RWPE2 (cell line): Measurements from ENCODE around the gene CNOT6.

Source experiments
- ATAC-seq: fragments of 200-7000 bp; cut with Tn5 transposase; 3 replicates; pipeline ENCODE4 v1.9.1; 2021; ENCODE audit warnings: low read depth
- DNase-seq: peaks from one replicate; pipeline ENCODE4 v3.0.0-alpha.2; 2020; ENCODE audit warnings: low spot score
- H3K27ac ChIP-seq: fragments of 450-650 bp; 2 replicates; pipeline ENCODE4 v1.5.1; 2017; ENCODE audit warnings: mild to moderate bottlenecking; ENCODE audit not compliant: poor library complexity, severe bottlenecking
- H3K27me3 ChIP-seq: fragments of 250-450 bp; sonication (Bioruptor Pico); 2 replicates; pipeline ENCODE4 v1.5.1; 2021; ENCODE audit warnings: mild to moderate bottlenecking, moderate library complexity; ENCODE audit not compliant: insufficient read depth, poor library complexity, severe bottlenecking
- H3K36me3 ChIP-seq: fragments of 250-450 bp; sonication (Bioruptor Pico); 2 replicates; pipeline ENCODE4 v1.5.1; 2020; ENCODE audit warnings: low read depth, mild to moderate bottlenecking, moderate library complexity
- H3K4me1 ChIP-seq: fragments of 250-450 bp; sonication (Bioruptor Pico); 2 replicates; pipeline ENCODE4 v1.5.1; 2021; ENCODE audit warnings: mild to moderate bottlenecking, moderate library complexity; ENCODE audit not compliant: insufficient read depth, poor library complexity, severe bottlenecking
- H3K4me3 ChIP-seq: fragments of 250-450 bp; sonication (Bioruptor Pico); 2 replicates; pipeline ENCODE4 v1.5.1; 2021; ENCODE audit warnings: mild to moderate bottlenecking, moderate library complexity; ENCODE audit not compliant: severe bottlenecking
- H3K9me3 ChIP-seq: fragments of 250-450 bp; sonication (Bioruptor Pico); 2 replicates; pipeline ENCODE4 v1.5.1; 2021; ENCODE audit warnings: mild to moderate bottlenecking, moderate library complexity; ENCODE audit not compliant: severe bottlenecking
- TF ChIP-seq, protein P1 (sequence below): fragments of 450-650 bp; IDR thresholded peaks from one replicate; pipeline ENCODE4 v1.5.1; 2017; ENCODE audit warnings: mild to moderate bottlenecking, moderate library complexity; ENCODE audit not compliant: poor library complexity, severe bottlenecking

Gene CNOT6

DNA sequence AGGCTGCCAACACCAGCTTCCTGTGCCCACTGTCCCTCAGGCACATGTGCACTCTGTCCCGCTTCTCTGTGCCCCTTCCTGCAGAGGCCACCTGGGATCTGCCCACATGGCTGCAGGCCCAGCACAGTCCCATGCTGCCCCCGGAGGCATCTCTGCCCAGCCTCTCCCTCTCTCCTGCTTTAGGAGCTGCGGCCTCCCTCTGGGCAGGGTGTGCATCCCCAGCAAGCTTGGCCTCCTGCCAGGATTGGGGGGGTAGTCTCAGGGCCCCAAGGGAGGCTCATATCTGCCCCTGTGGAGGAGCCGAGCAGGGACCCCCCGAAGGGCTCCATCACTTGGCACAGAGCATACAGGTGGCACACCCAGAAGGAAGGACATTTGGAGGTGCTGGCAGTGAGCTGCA lies 130.4 kb downstream of the CNOT6 start:
- no peaks in the 10 kb centered on the region for H3K9me3 ChIP-seq
- no peaks in the 10 kb centered on the region for H3K36me3 ChIP-seq
- ATAC-seq (no peak), DNase-seq (no peak)
- TF ChIP-seq, protein P1, sequence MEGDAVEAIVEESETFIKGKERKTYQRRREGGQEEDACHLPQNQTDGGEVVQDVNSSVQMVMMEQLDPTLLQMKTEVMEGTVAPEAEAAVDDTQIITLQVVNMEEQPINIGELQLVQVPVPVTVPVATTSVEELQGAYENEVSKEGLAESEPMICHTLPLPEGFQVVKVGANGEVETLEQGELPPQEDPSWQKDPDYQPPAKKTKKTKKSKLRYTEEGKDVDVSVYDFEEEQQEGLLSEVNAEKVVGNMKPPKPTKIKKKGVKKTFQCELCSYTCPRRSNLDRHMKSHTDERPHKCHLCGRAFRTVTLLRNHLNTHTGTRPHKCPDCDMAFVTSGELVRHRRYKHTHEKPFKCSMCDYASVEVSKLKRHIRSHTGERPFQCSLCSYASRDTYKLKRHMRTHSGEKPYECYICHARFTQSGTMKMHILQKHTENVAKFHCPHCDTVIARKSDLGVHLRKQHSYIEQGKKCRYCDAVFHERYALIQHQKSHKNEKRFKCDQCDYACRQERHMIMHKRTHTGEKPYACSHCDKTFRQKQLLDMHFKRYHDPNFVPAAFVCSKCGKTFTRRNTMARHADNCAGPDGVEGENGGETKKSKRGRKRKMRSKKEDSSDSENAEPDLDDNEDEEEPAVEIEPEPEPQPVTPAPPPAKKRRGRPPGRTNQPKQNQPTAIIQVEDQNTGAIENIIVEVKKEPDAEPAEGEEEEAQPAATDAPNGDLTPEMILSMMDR = no peak
- H3K27me3 ChIP-seq = peaks cover 30% of the 10 kb centered on the region
- no peak overlapping the region for H3K4me3 ChIP-seq
- H3K27ac ChIP-seq = no peak overlapping the region
- no peaks in the 10 kb centered on the region for H3K4me1 ChIP-seq

DNA sequence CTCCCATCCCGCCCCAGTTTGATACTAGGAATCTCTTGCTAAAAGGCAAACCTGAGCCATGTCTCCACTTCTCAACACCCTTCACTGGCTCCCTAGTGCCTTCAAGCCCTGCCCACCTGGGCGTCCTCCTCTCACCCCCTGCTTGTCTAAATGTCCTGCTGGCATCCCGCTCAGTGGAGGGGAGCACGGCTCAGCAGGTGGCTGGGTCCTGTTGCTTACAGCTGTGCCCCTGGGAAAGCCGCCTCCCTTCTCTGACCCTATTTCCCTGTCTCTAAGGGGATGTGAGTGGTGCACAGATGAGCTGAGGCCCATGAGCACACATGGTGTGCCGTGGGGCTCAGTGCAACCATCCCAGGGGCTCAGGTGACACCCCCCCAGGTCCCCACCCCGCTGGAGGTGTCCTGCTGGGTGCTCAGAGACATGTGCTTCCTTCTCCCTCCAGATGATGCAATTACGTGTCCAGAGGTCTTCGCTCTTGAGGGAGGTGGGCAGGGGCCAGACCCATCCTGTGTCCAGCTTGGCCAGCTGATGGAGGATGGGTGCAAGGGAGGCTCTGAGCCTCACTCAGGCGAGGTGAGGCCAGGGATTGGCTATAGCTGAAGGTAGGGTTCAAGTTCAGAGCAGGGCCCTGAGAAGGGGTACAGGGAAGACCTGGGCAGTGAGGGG lies 131.1 kb downstream of the CNOT6 start:
- DNase-seq (no peak), ATAC-seq (no peak)
- Histone ChIP-seq H3K36me3 (no peaks in the 10 kb centered on the region), H3K4me3 (no peak overlapping the region), H3K27ac (no peak overlapping the region), H3K9me3 (no peaks in the 10 kb centered on the region), H3K4me1 (no peaks in the 10 kb centered on the region), H3K27me3 (peaks cover 24% of the 10 kb centered on the region)
- TF ChIP-seq, protein P1 = no peak

DNA sequence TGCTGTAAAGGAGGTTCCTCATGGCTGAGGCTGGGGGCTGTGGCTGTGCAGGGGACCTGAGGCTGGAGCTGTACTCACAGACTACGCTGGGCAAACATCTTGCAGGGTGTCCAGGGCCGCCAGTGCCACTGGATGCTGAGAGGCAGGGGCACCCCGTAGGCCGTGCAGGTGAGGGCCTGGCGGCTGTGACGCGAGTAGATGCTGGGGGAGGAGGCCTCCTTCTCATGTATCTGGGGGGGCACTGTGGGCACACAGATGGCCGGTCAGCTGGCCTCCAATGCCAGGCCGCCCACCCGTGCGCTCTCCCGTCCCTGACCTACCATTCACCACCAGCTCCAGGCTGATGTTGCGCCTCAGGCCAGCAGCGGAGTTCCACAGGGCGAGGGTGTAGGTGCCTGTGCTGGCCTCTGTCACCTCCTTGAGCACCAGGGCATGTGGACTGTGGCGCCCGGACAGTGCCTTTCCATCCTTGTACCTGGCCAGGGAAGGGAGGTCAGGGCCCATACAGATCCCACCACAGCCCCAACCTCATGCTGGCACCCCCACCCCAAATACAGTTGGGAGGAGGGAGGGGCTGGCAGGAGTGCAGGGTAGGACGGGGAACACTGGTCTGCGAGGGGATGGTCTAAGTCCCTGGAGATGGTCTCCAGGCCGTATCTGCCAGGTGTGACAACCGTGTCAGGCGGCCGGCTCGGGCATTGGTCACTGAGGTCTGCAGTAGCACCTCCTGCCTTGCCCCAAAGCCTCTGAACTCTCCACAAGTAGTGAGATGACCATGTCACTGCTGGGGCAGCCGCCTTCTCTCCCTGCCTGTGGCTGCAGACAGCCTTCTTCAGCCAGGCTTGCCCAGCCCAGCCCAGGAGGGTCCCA lies 131.8 kb downstream of the CNOT6 start:
- H3K9me3 ChIP-seq = no peaks in the 10 kb centered on the region
- TF ChIP-seq, protein P1 = no peak
- no peak overlapping the region for H3K4me3 ChIP-seq
- H3K27me3 ChIP-seq = peaks cover 18% of the 10 kb centered on the region
- ATAC-seq (no peak), DNase-seq (no peak)
- no peaks in the 10 kb centered on the region for H3K4me1 ChIP-seq
- no peak overlapping the region for H3K27ac ChIP-seq
- H3K36me3 ChIP-seq = no peaks in the 10 kb centered on the region

DNA sequence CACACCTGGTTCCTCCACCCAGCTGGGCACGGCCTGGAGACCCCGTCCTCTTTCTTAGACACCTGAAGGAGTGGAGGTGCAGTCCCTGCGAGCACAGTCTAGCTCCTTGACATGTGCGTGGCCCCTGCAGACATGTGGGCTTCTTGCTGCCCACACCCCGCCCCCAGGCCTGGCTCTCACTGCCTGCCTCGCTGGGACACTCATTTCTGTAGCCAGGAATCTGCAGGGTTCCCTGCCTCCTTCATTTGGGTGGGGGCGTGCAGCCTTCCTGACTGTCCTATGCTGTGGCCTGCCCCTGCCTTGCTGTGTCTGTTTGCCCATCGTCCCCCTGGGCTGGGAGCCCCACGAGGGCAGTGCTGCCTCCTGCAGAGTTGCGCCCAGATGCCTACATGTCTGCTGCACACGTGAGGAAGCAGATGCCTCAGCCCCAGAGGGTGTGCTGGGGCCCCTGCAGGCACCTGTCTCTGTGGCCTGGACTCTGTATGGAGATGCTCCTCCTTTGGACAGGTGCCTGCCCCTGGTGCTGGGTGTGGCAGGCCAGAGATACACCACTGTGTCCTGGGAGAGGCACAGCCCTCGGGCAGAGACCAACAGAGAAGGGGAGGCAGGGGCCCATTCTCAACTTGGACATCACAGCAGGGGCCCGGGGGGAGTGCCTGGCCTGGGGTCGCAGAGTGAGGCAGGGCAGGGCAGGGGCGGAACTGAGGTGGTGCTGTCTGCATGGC lies 132.6 kb downstream of the CNOT6 start:
- H3K27ac ChIP-seq = no peak overlapping the region
- H3K4me1 ChIP-seq = no peaks in the 10 kb centered on the region
- DNase-seq = no peak
- peaks cover 11% of the 10 kb centered on the region for H3K27me3 ChIP-seq
- TF ChIP-seq, protein P1 = no peak
- H3K9me3 ChIP-seq = no peaks in the 10 kb centered on the region
- no peaks in the 10 kb centered on the region for H3K36me3 ChIP-seq
- H3K4me3 ChIP-seq = no peak overlapping the region
- no peak for ATAC-seq
